Measurements from ENCODE around the gene ATOH8.
"Not testable (repeated sequence)": the region's sequence is repeated elsewhere in the genome, so short reads cannot be mapped to it uniquely, and the experiment has no call there.

Gene ATOH8

GRCh38 chr2:85812094-85812735, 58.4 kb downstream of the ATOH8 start:
- in situ Hi-C loops (cut with MboI; ENCODE audit: low sequenced_read_pairs): loop anchor here (5.0 kb wide), 1 partner anchor 75 kb away; no protein-coding TSS in a partner anchor
- Histone ChIP-seq H3K4me3 (no peak overlapping the region), H3K27me3 (ENCODE audit: low read depth) (no peaks in the 10 kb centered on the region), H3K9me3 (no peaks in the 10 kb centered on the region), H3K36me3 (replicated peaks) (no peaks in the 10 kb centered on the region), H3K4me1 (no peaks in the 10 kb centered on the region)
- DNase-seq (ENCODE audit: low spot score in 2 of 2): no peak

GRCh38 chr2:85813211-85813981, 59.6 kb downstream of the ATOH8 start:
- Histone ChIP-seq H3K27me3 (ENCODE audit: low read depth) (no peaks in the 10 kb centered on the region), H3K9me3 (no peaks in the 10 kb centered on the region), H3K4me3 (no peak overlapping the region), H3K4me1 (no peaks in the 10 kb centered on the region), H3K36me3 (replicated peaks) (no peaks in the 10 kb centered on the region)
- DNase-seq (ENCODE audit: low spot score in 2 of 2): no peak
- in situ Hi-C loops (cut with MboI; ENCODE audit: low sequenced_read_pairs): loop anchor here (5.0 kb wide), 1 partner anchor 76 kb away; no protein-coding TSS in a partner anchor

GRCh38 chr2:85813982-85814801, 60.4 kb downstream of the ATOH8 start:
- no peak overlapping the region for H3K4me3 ChIP-seq
- H3K27me3 ChIP-seq (ENCODE audit: low read depth): no peaks in the 10 kb centered on the region
- no peaks in the 10 kb centered on the region for H3K36me3 ChIP-seq (replicated peaks)
- H3K9me3 ChIP-seq: no peaks in the 10 kb centered on the region
- no peaks in the 10 kb centered on the region for H3K4me1 ChIP-seq
- in situ Hi-C loops (cut with MboI; ENCODE audit: low sequenced_read_pairs): loop anchor here (5.0 kb wide), 1 partner anchor 77 kb away; no protein-coding TSS in a partner anchor
- DNase-seq (ENCODE audit: low spot score in 2 of 2): peak; percentile 54 to 92

GRCh38 chr2:85814802-85815550, 61.2 kb downstream of the ATOH8 start:
- in situ Hi-C loops (cut with MboI; ENCODE audit: low sequenced_read_pairs): loop anchor here (5.0 kb wide), 1 partner anchor 78 kb away; no protein-coding TSS in a partner anchor
- no peaks in the 10 kb centered on the region for H3K9me3 ChIP-seq
- peaks cover under 1% of the 10 kb centered on the region; the same call in 1 of the 2 replicates for H3K27me3 ChIP-seq (ENCODE audit: low read depth)
- H3K4me3 ChIP-seq: no peak overlapping the region
- no peaks in the 10 kb centered on the region for H3K4me1 ChIP-seq
- no peaks in the 10 kb centered on the region for H3K36me3 ChIP-seq (replicated peaks)
- no peak for DNase-seq (ENCODE audit: low spot score in 2 of 2)

GRCh38 chr2:85819811-85820510, 66.2 kb downstream of the ATOH8 start:
- in situ Hi-C loops (cut with MboI; ENCODE audit: low sequenced_read_pairs): loop anchor here (10.0 kb wide), 2 partner anchors 205 to 255 kb away; no protein-coding TSS in a partner anchor
- no peak overlapping the region for H3K4me3 ChIP-seq
- H3K27me3 ChIP-seq (ENCODE audit: low read depth): peaks cover 10% of the 10 kb centered on the region; the same call in 1 of the 2 replicates
- no peaks in the 10 kb centered on the region for H3K9me3 ChIP-seq
- no peak for DNase-seq (ENCODE audit: low spot score in 2 of 2)
- no peaks in the 10 kb centered on the region for H3K4me1 ChIP-seq
- no peaks in the 10 kb centered on the region for H3K36me3 ChIP-seq (replicated peaks)

- Histone ChIP-seq H3K36me3 (replicated peaks) (no peaks in the 10 kb centered on the region), H3K9me3 (no peaks in the 10 kb centered on the region), H3K27me3 (ENCODE audit: low read depth) (peaks cover 15% of the 10 kb centered on the region), H3K4me1 (no peaks in the 10 kb centered on the region), H3K4me3 (no peak overlapping the region)
- DNase-seq (ENCODE audit: low spot score in 2 of 2): no peak
- in situ Hi-C loops (cut with MboI; ENCODE audit: low sequenced_read_pairs): loop anchor here (10.0 kb wide), 2 partner anchors 202 to 252 kb away; no protein-coding TSS in a partner anchor
Measured at GRCh38 chr2:85822766-85823165, 69.0 kb downstream of the ATOH8 start.

- Histone ChIP-seq H3K9me3 (no peaks in the 10 kb centered on the region), H3K4me1 (no peaks in the 10 kb centered on the region), H3K36me3 (replicated peaks) (no peaks in the 10 kb centered on the region), H3K4me3 (no peak overlapping the region), H3K27me3 (ENCODE audit: low read depth) (peaks cover 15% of the 10 kb centered on the region)
- in situ Hi-C loops (cut with MboI; ENCODE audit: low sequenced_read_pairs): loop anchor here (10.0 kb wide), 2 partner anchors 201 to 251 kb away; no protein-coding TSS in a partner anchor
- DNase-seq (ENCODE audit: low spot score in 2 of 2): no peak
Measured at GRCh38 chr2:85823951-85824350, 70.2 kb downstream of the ATOH8 start.

GRCh38 chr2:85826990-85827878, 73.4 kb downstream of the ATOH8 start:
- Histone ChIP-seq H3K4me1 (no peaks in the 10 kb centered on the region), H3K9me3 (no peaks in the 10 kb centered on the region), H3K36me3 (replicated peaks) (no peaks in the 10 kb centered on the region), H3K27me3 (ENCODE audit: low read depth) (peaks cover 7% of the 10 kb centered on the region), H3K4me3 (no peak overlapping the region)
- DNase-seq (ENCODE audit: low spot score in 2 of 2): peak; percentile 68 to 87
- in situ Hi-C loops (cut with MboI; ENCODE audit: low sequenced_read_pairs): loop anchor here (10.0 kb wide), 2 partner anchors 198 to 248 kb away; no protein-coding TSS in a partner anchor

GRCh38 chr2:85827879-85828569, 74.2 kb downstream of the ATOH8 start:
- no peak overlapping the region for H3K4me3 ChIP-seq
- H3K9me3 ChIP-seq: no peaks in the 10 kb centered on the region
- H3K4me1 ChIP-seq: no peaks in the 10 kb centered on the region
- DNase-seq (ENCODE audit: low spot score in 2 of 2): no peak
- in situ Hi-C loops (cut with MboI; ENCODE audit: low sequenced_read_pairs): loop anchor here (10.0 kb wide), 2 partner anchors 197 to 247 kb away; no protein-coding TSS in a partner anchor
- no peaks in the 10 kb centered on the region for H3K36me3 ChIP-seq (replicated peaks)
- peaks cover 7% of the 10 kb centered on the region for H3K27me3 ChIP-seq (ENCODE audit: low read depth)

- Histone ChIP-seq H3K36me3 (replicated peaks) (no peaks in the 10 kb centered on the region), H3K4me1 (no peaks in the 10 kb centered on the region), H3K9me3 (no peaks in the 10 kb centered on the region), H3K4me3 (no peak overlapping the region), H3K27me3 (ENCODE audit: low read depth) (peaks cover 9% of the 10 kb centered on the region)
- no peak for DNase-seq (ENCODE audit: low spot score in 2 of 2)
- in situ Hi-C loops (cut with MboI; ENCODE audit: low sequenced_read_pairs): loop anchor here (10.0 kb wide), 2 partner anchors 196 to 246 kb away; no protein-coding TSS in a partner anchor
Measured at GRCh38 chr2:85828725-85829124, 74.9 kb downstream of the ATOH8 start.

GRCh38 chr2:85829394-85829793, 75.6 kb downstream of the ATOH8 start:
- H3K4me1 ChIP-seq; H3K36me3 ChIP-seq (replicated peaks); H3K9me3 ChIP-seq; H3K4me3 ChIP-seq; DNase-seq (ENCODE audit: low spot score in 2 of 2): not testable (repeated sequence)
- H3K27me3 ChIP-seq (ENCODE audit: low read depth): peaks cover 11% of the 10 kb centered on the region
- in situ Hi-C loops (cut with MboI; ENCODE audit: low sequenced_read_pairs): loop anchor here (10.0 kb wide), 2 partner anchors 195 to 245 kb away; no protein-coding TSS in a partner anchor

All from HAP-1 (cell line).